ENCODE results near the gene SH3TC1. TPM values are rescaled to one million over a fixed set of nuclear protein-coding genes. Genes with fewer than 3 reads are reported as not detected.

SH3TC1 gene
- total and polyA plus RNA-seq, 2 of the 8 experiments (the other 6 are each of a cell fraction or from before 2014, with no cell fraction given) = 0.15 TPM; not detected in 1

GRCh38 chr4:8267077-8267476 is 68.0 kb downstream of the SH3TC1 start:
- Histone ChIP-seq H3K4me2 (ENCODE audit: insufficient read depth in 1 of 2, low read depth in 2 of 2, low read length in 2 of 2) (no peak overlapping the region), H4K20me1 (replicated peaks in 1 of 2; ENCODE audit: control insufficient read depth in 1 of 2, insufficient read depth in 2 of 2, low read length in 2 of 2) (peaks cover 0 to 1% of the 10 kb centered on the region in 2 experiments), H2AFZ (ENCODE audit: low read length) (no peak overlapping the region), H2BK12ac (ENCODE audit: low read depth, low read length) (no peak overlapping the region), H3K23ac (ENCODE audit: insufficient read length) (no peak overlapping the region), H2BK20ac (ENCODE audit: low read length) (no peak overlapping the region), H3K27ac (ENCODE audit: low read depth, low read length) (no peak overlapping the region), H4K8ac (ENCODE audit: extremely low read depth, insufficient read depth, low read length) (0 out of 2 replicates have a peak overlapping the region, but pooled peaks have one; percentile 3), H3K9me3 (ENCODE audit: insufficient read depth in 2 of 2, low read depth in 1 of 2, low read length in 1 of 2) (no peaks in the 10 kb centered on the region), H2BK5ac (ENCODE audit: low read depth, low read length) (no peak overlapping the region), H3K56ac (replicated peaks; ENCODE audit: insufficient read length, low read depth, low read length) (no peak overlapping the region), H2BK120ac (replicated peaks; ENCODE audit: low read depth, low read length) (no peak overlapping the region), H3K4me3 (ENCODE audit: extremely low read depth in 1 of 4, insufficient read depth in 2 of 4, low read depth in 3 of 4, low read length in 4 of 4) (no peak overlapping the region), H3K14ac (ENCODE audit: insufficient read length) (no peak overlapping the region), H3K79me1 (ENCODE audit: low read depth, low read length) (no peaks in the 10 kb centered on the region), H2AK5ac (ENCODE audit: low read depth, low read length) (no peak overlapping the region), H3K4ac (replicated peaks; ENCODE audit: insufficient read length, low read depth, low read length) (no peak overlapping the region), H3K9ac (replicated peaks in 1 of 4; ENCODE audit: extremely low read depth in 1 of 4, low read depth in 3 of 4, low read length in 3 of 4) (no peak overlapping the region), H3K23me2 (ENCODE audit: low read depth, low read length) (peaks cover 4% of the 10 kb centered on the region; the same call in 1 of the 2 replicates), H4K91ac (replicated peaks; ENCODE audit: insufficient read length, low read length) (no peak overlapping the region), H3K18ac (ENCODE audit: extremely low read depth, low read length) (no peak overlapping the region; the same call in 1 of the 2 replicates), H3K27me3 (replicated peaks in 1 of 4; ENCODE audit: control insufficient read depth in 3 of 4, extremely low read depth in 1 of 4, insufficient read depth in 3 of 4, low read length in 3 of 4) (peaks cover 7 to 28% (median 20%) of the 10 kb centered on the region in 4 experiments; a peak in 6 of 7 replicates), H4K5ac (ENCODE audit: insufficient read length, low read depth, low read length) (no peak overlapping the region), H3K4me1 (replicated peaks in 1 of 4; ENCODE audit: control insufficient read depth in 3 of 4, insufficient read depth in 4 of 4, low read length in 3 of 4) (peaks cover 0 to 7% (median 4%) of the 10 kb centered on the region in 4 experiments; a peak in 6 of 7 replicates), H2BK15ac (ENCODE audit: low read length) (no peak overlapping the region), H3K36me3 (ENCODE audit: control insufficient read depth in 2 of 4, insufficient read depth in 4 of 4, low read length in 3 of 4) (no peaks in the 10 kb centered on the region), H3K79me2 (ENCODE audit: control insufficient read depth in 1 of 2, insufficient read depth in 2 of 2, low read length in 2 of 2) (no peaks in the 10 kb centered on the region)
- FAIRE-seq = no peak
- WGBS, 2 experiments (ENCODE audit: extremely low coverage in 1 of 2, insufficient coverage in 1 of 2, insufficient read length in 1 of 2, insufficient replicate concordance in 2 of 2, low coverage in 1 of 2, low lambda C conversion rate in 2 of 2, missing lambda C conversion rate in 1 of 2) = 55% methylated on average over 13 of the region's 13 CpGs; no CpG with 5 or more reads in 1 of the 2 experiments
- TF ChIP-seq RAD21 (IDR thresholded peaks at IDR 0.05 in 1 of 2, conservative IDR thresholded peaks at IDR 0.05 in 1 of 2; ENCODE audit: low read depth in 2 of 2, low read length in 2 of 2) (peak; percentile 84), TAF1 (IDR thresholded peaks at IDR 0.05; ENCODE audit: low read depth, low read length) (no peak), CHD2 (IDR thresholded peaks at IDR 0.05; ENCODE audit: low read length) (no peak), CTCF (IDR thresholded peaks at IDR 0.05; ENCODE audit: control extremely low read depth in 1 of 3, insufficient read depth in 1 of 3, low read depth in 1 of 3, low read length in 3 of 3) (peak in 2 of 3 experiments; percentile 72 to 73; a peak in 3 of 4 replicates)
- POLR2A ChIA-PET (ENCODE audit: partially characterized antibody) = interaction anchor here (1.0 kb wide), 1 partner anchor 91 kb away, joined by 3 read pairs; no protein-coding TSS in a partner anchor
- peak; percentile 54 to 83 for DNase-seq (ENCODE audit: low read depth in 1 of 2, low spot score in 2 of 2)
- CTCF ChIA-PET (ENCODE audit: partially characterized antibody) = interaction anchor here (0.6 to 6.1 kb wide), 47 partner anchors 10 to 1339 kb away, joined by 3 to 74 read pairs (median 6); no protein-coding TSS in a partner anchor
